ENCODE measurements around the gene ZNF254.
"Not testable (repeated sequence)": the region's sequence is repeated elsewhere in the genome, so short reads cannot be mapped to it uniquely, and the experiment has no call there.

The ZNF254 gene

DNA sequence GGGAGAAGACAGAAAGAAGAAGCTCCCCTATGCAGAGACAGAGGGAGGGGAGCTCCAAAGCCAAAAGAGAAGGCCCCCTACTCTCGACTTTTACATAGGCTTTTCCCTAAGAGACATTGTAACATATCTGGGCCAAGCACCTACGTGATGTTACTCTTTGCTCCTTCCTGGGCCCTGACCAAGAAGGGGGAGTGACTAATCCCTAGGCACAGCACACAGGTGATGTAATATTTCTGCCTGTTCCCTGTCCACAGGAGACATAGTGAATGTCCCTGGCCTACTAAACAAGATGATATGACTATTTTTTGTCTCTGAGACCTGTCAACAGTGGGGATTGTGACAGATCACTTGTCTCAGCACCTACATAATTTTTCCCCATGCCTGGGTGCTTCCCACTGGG, 15.9 kb upstream of the ZNF254 start:
- no peak for DNase-seq (ENCODE audit: low read depth in 2 of 2)

DNA sequence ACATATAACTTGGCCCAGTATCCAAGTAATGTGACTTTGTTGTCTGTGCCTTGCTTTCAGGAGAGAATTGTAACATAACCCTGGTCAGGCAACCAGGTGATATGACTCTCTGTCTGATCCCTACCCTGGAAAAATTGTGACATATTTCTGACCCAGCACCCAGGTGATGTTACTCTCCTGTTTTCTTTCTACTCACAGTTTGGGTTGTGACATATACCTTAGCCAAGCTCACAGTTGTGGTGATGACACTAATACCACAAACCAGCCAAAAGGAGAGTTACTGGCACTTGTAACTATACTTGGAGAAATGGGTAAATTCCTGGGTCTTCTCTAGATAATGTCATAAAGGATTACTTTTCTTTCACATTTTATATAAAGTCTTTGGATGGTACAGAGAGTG, 14.3 kb upstream of the ZNF254 start:
- DNase-seq (ENCODE audit: low read depth in 2 of 2), result no peak

DNA sequence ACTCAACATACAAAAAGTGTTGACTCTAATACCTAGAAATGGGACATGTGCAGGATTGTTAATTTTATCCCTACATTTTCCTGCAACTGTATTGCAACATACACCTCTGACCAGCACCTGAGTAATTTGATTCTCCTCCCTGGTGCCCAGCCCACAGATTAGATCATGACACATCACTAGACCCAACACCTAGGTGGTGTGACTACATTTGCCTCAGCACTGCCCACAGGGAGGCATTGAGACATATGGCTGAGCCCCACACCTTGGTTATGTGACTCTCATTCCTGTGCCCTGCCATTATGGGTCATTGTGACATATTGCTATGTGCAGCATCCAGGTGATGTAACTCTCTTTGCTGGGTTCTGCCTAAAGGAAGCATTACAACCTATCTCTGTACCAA, 13.2 kb upstream of the ZNF254 start:
- no peak for DNase-seq (ENCODE audit: low read depth in 2 of 2)

DNA sequence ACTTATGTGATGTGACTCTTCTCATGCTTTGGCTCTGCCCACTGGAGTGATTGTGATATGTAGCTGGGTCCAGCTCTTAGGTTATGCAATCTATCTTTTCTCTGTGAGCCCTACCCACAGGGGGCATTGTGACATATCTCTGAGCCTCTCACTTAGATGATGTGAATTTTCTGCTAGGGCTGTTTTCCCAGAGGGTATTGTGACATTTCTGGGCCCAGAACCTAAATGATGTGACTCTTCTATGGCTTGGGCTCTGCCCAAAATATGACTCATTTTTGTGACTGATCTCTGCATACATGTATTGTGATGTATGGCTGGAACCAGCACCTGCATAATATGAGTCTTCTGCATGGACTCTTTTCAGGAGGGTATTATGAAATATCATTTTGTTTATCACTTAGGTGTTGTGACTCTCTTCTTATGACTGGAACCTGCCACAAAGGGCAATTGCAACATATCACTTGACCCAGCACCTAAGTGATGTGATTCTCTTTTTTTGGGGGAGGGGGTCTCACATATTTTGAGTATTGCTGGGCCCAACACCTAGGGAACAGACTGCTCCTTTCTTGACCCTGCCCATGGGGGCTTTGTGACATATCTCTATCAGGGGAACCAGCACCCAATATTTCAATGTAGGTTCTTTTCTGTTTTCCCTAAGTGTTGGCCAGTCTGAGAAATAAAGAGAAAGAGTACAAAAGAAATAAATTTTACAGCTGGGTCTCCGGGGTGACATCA, 12.1 kb upstream of the ZNF254 start:
- no peak for DNase-seq (ENCODE audit: low read depth in 2 of 2)

DNA sequence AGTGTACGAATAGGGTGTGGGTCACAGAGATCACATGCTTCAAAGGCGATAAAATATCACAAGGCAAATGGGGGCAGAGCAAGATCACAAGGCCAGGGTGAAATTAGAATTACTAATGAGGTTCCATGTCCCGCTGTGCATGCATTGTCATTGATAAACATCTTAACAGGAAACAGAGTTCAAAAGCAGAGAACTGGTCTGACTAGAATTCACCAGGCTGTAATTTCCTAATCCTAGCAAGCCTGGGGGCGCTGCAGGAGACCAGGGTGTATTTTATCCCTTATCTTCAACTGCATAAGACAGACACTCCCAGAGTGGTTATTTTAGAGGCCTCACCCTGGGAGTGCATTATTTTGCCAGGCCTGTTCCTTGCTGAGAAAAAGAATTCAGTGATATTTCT, 11.5 kb upstream of the ZNF254 start:
- DNase-seq (ENCODE audit: low read depth in 2 of 2), result not testable (repeated sequence)

DNA sequence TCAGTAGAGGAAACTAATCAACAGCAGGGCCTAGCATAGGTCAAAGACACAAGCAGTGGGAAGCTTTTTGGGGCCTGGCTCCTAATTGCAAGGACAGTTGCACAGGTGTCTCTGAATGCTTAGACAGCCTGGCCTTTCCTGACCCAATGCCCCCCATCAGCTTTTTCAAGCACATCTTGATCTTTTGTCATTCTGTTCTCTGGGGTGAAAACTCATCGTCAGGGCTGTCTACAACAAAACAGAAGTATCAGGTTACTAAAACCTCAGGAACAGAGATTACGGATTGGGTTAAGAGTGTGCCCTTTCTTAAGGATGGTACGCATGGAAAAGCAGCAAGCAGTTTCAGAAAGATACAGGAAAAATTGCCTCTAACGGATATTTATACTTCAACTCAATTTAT, 8.3 kb upstream of the ZNF254 start:
- no peak for DNase-seq (ENCODE audit: low read depth in 2 of 2)

DNA sequence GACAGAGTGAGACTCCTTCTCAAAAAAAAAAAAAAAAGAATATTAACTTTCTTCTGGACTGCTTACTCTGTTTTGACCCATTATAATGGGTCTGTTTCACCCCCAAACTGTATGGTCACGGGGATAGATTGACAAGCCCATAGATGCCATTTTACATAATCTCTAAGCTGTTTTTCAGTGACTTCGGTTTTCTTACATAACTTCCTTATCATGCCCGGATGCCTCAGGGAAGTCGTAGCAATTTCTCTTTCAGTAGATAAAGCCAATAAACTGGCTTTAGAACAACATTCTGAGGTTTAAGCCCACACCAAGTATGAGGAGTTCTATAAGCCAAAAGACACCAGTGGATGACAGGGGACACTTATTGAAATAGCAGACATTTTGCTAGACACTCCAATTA, 5.9 kb upstream of the ZNF254 start:
- no peak for DNase-seq (ENCODE audit: low read depth in 2 of 2)

DNA sequence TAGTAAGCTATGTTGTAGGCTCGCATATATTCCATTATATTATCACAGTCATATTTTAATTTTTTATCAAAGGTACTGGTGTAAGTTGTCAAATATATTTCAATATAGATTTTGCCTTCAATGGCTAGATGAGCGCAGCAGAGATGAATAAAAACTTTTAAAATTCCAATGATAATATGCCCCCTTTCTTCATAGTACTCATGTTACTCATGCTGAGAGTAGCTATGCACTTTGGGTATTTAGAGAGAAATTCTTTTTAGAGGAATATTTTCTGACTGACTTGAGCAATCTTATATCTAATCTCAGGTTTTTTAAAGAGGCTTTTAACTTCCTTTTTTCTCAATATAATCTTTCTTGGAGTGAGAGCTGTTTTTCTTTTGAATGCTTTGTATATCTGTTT, 11.4 kb downstream of the ZNF254 start:
- DNase-seq (ENCODE audit: low read depth in 2 of 2), result no peak

DNA sequence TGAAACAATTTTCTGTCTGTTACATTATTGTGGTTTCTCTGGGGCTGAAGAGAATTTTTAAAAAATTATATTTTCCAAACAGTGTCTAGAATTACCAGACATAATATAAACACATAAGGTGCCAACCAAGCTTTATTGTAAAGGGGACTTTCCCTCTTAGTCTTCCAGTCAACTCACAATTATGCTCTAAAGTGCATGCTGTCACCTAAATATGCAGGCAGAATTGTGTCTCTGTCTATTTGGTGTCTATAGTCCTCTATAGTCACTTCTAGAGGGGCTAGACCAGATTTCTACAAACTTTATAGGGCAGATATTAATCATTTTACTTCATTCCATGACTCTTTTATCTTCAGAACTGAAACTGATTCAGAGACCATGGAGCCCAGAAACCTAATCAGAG, 12.8 kb downstream of the ZNF254 start:
- no peak for DNase-seq (ENCODE audit: low read depth in 2 of 2)

DNA sequence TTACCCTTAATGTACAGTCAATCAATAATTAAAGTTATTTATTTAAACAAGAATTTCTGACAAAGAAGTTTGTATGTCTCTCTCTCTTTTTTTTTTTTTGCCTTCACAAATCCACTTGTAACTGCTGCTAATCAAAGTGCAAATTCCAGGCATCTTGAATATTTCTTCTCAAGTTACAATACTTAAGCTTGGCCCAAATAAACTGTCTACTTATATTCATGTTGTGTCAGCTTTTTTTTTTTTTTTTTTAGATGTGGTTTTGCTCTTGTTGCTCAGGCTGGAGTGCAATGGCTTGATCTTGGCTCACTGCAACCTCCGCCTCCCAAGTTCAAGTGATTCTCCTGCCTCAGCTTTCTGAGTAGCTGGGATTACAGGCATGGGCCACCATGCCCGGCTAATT, 13.6 kb downstream of the ZNF254 start:
- not testable (repeated sequence) for DNase-seq (ENCODE audit: low read depth in 2 of 2)

DNA sequence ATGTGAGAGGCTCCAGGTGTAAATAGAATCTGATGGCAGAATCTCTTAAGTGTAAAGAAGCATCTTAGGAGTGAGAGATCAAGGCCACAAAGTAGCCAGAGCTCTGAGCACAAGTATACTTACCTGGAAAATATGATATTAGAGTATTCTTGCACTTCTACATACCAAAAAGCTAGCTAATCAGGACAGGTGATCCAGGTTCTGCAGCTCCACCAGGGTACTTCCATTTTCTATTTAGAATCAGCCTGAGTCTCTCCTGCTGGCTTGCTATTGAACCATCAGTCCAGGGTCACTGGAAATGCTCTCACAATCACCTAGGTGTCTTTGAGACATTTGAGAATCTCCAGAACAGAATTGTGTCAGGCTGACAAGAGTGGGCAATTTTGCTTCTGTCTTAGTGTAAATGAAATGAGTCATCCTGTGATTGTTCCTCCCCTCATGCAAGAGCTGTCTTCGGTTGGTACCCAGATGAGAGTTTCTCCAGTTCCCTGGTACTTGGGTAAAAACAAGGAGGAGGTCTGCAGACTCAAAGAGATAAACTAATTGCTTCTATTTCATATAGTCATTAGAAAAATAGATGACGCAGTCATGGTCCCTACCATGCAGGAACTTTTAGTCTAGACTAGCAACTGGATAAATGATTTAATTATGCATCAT, 14.6 kb downstream of the ZNF254 start:
- no peak for DNase-seq (ENCODE audit: low read depth in 2 of 2)

DNA sequence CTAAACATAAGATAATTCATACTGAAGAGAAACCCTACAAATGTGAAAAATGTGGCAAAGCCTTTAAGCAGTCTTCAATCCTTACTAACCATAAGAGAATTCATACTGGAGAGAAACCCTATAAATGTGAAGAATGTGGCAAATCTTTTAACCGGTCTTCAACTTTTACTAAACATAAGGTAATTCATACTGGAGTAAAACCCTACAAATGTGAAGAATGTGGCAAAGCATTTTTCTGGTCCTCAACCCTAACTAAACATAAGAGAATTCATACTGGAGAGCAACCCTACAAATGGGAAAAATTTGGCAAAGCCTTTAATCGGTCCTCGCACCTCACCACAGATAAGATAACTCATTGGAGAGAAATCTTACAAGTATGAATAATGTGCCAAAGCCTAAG, 40.6 kb downstream of the ZNF254 start:
- no peak for DNase-seq (ENCODE audit: low read depth in 2 of 2)

DNA sequence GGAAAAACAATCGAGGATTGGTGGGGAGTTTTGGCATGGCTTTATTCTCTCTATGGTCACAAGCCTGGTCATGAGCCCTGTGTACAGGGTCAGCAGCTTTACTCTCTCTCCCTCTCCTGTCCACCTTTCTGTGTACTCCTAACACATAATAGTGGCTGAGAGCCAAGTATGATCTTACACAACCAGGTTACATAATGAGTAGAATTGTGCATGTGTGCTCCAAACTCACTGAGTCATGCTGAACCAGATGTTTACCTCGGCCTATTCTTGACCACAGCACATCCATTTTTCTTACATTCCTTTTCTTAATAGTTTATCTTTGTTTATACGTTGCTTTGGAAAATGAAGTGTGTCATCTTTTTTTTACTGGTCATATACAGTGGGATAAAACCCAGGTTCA, 53.1 kb downstream of the ZNF254 start:
- DNase-seq (ENCODE audit: low read depth in 2 of 2), result peak in 1 of 2 experiments; percentile 8

DNA sequence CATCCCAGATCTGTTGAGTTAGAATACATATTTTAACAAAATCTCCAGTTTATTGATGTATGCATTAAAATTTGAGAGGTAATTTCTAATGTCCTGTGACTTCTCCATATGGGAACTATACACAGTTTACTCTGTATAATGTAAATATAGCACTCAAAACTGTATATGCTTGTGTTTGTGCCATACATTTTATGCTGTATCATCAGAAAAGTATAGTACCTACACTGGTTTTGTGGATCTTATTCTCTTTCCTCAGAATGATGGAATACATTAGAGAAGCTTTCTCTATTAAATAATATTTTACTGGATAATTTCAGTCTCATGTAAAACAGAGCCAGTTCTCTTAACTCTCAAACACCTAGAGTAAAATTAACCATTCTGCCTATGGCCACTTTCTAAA, 53.6 kb downstream of the ZNF254 start:
- no peak for DNase-seq (ENCODE audit: low read depth in 2 of 2)

DNA sequence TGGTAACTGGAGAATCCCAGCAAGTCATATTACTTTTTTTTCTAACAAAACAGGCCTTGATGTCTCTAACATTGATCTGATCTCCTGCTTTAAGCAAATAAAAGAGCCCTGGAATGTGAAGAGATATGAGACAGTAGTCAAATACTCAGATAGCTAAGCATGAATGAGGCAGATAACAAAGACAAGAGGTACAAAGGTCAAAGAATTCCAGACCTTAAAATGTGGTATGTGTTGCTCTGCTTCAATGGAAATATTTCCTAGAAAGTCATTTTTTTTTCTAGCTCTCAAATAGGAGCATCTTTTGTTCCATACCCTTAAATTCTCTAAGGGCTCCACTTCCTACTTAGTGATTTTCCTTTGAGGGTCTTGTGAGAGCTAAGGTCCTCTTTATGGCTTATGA, 54.6 kb downstream of the ZNF254 start:
- no peak for DNase-seq (ENCODE audit: low read depth in 2 of 2)

DNA sequence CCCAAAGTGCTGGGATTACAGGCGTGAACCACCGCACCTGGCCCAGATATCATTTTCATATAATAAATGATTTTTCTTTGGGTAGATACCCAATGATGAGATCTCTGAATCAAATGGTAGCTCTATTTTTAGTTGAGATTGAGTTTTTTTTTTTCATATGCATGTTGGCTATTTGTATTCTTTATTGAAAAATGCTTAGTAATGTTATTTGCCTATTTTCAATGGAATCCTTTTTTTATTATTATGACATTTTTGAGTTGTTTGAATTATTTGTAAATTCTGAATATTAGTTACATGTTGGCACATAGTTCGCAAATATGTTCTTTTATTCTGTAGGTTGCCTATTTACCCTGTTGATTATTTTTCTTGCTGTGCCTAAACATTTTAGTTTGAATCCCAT, 55.8 kb downstream of the ZNF254 start:
- no peak for DNase-seq (ENCODE audit: low read depth in 2 of 2)

DNA sequence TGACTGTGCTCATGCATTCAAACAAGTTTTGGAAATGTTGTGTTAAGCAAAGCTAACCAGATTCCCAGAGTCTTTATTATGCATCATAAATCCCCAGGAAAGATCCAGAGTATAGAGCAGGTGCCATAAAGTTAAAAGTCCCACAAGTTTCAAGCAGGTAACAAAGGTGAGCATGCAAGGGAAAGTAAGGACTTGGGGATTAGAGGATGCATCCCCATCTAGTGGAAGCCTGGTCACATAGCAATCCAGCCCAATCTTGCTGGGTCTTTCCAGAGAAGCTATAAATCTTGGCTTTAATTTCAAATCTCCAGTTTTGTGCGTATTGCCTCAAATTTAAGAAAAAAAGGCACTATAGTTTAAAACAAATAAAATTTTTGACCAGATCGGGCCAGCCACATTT, 72.7 kb downstream of the ZNF254 start:
- DNase-seq (ENCODE audit: low read depth in 2 of 2), result no peak

DNA sequence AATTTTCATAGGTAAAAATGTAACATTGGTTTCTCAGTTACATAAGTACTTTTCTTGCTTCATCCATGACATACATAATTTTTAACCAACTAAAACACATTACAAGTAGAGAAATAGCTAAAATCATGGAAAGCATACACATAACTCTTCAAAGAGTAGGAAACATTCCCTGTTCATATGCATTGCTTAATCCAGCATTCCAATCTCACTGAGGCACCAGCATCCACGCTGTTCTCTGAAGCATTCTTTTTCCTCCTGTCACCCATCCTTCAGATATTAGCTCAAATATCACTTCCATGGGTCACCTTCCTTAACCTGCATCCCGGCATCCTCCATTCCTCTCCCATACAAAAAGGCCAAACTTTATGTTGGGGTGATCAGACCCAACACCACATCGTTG, 79.1 kb downstream of the ZNF254 start:
- DNase-seq (ENCODE audit: low read depth in 2 of 2), result no peak

DNA sequence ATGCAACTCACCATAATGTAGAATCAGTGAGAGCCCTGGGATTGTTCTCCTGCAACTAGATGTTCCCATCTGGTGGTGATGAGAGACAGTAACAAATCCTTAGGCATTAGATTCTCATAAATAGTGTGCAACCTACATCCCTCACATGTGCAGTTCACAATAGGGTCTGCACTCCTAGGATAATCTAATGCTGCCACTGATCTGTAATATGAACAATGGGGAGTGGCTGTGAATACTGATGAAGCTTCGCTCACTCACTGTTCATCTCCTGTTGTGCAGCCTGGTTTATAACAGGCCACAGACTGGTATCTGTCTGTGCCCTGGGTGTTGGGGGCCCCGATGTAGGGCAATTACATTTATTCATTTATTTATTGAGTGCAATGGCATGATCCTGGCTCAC, 86.9 kb downstream of the ZNF254 start:
- DNase-seq (ENCODE audit: low read depth in 2 of 2), result no peak

DNA sequence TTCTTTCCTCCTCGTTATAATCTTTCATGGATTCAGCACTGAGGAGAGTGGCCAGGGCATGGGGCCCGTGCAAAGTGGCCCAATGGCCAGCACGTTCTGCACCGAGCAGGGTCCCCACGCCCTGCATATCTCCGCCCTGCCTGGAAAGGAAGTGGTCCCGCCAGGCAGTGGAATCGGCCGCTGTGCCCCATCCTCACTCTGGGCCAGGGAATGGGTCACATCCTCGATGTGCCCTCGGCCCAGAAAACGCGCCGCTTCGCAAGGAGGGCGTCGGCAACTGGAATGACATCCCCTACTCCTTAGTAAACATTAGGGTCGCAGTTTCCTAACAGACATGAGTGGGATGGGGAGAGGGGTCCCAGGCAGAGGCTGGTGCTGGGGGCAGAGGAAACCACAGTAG, 90.7 kb downstream of the ZNF254 start:
- DNase-seq (ENCODE audit: low read depth in 2 of 2), result no peak

DNA sequence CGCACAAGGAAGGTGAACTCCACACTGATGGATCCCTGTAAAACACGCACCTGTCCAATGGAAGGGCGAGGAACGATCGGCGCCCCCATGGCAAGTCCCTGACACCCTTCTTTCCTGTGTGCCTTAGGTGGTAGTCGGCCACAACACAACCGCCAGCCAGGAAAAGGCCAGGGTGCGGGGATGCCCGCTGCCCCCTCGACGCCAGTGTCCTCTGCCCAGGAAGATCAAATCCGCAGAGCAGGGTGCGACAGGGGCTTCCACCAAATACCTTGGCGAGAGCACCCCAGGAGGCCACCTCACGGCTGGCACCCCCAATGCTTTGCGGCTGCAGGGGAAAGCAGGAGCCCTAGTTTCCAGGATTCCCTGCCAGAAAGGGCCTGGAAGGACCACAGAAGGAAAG, 91.2 kb downstream of the ZNF254 start:
- DNase-seq (ENCODE audit: low read depth in 2 of 2), result no peak

All from fibroblast of skin of left quadriceps (primary cell).